GM21723 (cell line): ENCODE measurements around the gene PEAR1.
"Not testable (repeated sequence)": the region's sequence is repeated elsewhere in the genome, so short reads cannot be mapped to it uniquely, and the experiment has no call there.

Experiments used
- ATAC-seq: cut with Tn5 transposase; IDR thresholded peaks from one replicate; pipeline ENCODE4 v1.9.1; 2021; ENCODE audit warnings: mild to moderate bottlenecking, moderate library complexity; ENCODE audit not compliant: unreplicated experiment

The PEAR1 gene

DNA sequence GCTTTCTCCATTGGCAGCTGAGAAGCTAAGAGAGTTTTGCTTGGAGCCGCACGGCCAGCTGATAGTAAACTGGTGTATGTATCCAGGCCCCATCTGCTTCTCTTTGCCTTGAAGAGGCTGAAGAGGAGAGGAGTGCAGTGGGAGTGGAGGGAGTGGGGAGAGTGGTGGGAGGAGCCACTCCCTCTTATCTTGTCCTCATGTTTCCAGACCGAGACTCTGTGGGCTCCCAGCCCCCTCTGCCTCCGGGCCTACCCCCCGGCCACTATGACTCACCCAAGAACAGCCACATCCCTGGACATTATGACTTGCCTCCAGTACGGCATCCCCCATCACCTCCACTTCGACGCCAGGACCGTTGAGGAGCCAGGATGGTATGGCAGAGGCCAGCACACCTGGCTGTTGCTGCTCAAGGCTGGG is 20.9 kb downstream of the PEAR1 start:
- ATAC-seq, result no peak

DNA sequence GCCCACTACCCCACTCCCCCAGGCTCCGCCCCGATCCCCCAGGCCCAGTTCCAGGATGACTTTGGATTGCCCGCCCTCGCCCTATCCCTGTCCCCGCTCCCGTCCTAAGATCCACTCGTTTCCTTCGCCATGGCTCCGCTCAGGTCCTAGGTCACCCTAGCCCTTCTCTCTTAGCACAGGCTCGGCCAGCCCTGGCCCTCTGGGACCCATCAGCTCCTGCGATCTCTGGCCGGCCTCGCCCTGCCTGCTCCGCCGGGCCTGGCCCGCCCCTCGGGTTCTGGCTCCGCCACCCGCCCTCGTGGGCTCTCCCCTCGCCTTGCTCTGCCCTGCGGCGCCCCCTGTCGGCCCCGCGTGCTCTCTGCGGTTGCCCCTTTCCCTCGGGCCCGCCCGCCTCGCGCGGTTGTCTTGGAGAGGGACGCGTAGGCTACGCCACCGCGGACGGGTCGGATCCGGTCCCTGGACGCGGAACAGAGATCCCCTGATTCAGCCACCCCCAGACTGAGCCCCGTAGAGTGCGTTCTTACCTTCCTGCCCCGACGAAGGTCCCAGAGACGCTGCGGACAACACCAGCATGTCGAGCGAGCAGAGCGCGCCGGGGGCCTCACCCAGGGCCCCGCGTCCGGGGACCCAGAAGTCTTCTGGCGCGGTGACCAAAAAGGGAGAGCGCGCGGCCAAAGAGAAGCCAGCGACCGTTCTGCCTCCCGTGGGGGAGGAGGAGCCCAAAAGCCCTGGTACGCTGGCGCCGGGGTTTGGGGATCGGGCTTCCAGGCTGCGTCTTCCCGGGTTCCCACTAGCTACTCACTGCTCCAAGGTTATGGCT is 26.9 kb downstream of the PEAR1 start, which contains the start of gene LRRC71:
Gene LRRC71 (plus strand): TSS at position 400 of the 820 bp plus-strand sequence. CDS start 172 bp downstream, at position 572.
- no peak for ATAC-seq

DNA sequence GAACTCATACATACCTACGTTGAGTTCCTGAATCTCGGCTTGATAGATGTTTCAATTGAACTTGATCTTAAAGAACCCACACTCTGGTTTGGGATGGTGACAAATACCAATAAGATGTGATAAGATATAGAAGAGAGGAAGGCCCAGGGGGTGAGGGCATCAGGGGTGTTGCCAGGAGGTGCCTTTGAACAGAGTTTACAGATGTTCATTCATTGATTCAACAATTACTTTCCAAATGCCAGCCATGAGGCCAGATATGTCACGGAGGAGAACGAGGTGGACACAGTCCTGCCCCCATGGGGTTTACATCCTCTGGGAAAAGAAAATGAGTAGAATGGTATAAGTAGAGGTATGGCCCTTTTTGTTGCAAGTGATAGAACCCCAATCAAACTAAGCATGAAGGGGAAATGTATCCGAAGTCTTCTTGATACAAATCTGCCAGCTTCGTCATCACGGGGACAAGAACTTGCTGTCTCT is 27.6 kb downstream of the PEAR1 start:
- ATAC-seq, result no peak

DNA sequence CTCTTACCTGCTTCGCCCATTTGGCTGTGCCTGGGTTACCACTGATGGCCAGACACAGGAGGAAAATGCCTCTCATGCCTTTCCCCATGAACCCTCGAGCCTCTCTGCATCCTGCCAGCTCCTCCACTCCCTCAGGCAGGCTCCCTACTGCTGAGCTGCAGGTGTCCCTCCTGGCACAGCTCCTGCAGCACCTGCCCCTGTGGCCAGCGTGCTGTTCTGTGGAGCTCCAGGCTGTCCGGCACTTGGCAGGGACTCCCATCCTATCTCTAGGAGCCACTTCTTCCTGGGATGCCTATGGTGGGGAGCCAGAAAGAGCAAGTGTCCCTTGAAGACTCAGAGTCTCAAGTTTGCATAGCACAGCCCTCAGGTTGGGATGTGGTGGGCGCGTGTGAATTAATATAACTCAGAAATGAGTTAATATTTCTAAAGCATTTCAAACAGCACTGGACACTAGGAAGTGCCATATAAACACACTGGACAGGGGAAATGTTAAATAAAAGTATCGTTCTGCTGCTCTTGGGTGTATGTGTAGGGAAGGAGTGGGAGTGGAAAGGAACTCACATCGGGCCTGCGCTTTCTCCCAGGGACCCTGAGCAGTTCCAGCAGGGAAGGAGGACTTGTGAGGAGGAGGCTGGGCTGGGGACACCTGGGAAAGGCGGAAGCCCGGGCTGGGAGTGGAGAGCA is 29.6 kb downstream of the PEAR1 start:
- ATAC-seq, result no peak

DNA sequence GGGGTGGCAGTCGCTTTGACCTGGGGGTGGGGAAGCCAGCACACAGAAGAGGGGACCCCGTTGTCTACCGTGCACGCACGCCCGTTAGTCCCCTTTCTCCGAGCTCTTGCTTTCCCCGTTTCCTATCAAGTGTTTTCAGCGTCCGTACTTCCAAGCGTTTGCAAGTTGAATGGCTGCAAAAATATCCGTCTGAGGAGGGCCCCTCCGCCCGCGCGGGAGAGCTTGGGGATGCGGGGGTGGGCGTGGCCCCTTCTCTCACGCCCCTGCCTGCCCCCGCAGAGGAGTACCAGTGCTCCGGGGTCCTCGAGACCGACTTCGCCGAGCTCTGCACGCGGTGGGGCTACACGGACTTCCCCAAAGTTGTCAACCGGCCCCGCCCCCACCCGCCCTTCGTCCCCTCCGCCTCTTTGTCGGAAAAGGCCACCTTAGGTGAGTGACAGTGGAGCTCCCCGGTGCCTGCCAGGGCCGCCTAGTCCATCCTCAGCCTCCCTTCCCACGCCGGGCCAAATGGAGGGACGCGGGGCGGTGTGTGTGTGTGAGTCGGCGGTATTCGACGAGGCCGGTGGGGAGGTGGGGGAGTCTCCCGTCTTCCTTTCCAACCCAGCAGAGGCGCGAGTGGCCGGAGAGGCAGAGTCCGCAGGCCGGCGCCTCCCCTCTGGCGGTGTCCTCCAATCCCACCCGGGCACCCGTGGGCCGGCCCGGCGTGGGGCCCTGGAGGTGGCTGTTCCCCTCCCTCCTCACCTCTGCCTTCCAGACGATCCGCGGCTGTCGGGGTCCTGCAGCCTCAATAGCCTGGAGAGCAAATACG is 30.4 kb downstream of the PEAR1 start:
- no peak for ATAC-seq

DNA sequence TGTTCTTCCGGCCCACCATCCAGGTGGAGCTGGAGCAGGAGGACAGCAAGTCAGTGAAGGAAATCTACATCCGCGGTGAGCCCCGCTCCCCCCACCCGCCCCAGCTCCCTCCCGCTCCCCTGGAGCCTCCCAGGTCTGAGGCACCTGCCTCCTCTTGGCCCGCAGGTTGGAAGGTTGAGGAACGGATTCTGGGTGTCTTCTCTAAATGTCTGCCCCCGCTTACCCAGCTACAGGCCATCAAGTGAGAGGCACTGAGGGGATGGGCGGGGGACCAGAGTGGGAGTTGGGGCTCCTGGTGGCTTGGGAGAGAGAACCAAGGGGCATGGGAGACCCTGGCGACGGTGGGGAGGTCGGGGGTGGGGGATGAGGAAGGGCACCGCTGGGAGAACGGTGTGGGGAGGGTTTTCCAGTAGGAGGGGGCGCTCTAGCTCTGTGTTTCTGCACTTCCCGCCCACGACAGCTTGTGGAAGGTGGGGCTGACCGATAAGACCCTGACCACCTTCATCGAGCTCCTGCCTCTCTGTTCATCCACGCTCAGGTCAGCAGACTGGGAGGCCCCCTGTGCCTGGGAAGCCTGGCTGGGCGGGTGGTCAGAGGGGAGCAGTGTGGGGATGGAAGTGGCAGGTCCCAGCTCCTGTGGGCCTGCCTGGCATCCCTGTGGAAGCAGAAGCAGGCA is 31.1 kb downstream of the PEAR1 start:
- ATAC-seq, result no peak

DNA sequence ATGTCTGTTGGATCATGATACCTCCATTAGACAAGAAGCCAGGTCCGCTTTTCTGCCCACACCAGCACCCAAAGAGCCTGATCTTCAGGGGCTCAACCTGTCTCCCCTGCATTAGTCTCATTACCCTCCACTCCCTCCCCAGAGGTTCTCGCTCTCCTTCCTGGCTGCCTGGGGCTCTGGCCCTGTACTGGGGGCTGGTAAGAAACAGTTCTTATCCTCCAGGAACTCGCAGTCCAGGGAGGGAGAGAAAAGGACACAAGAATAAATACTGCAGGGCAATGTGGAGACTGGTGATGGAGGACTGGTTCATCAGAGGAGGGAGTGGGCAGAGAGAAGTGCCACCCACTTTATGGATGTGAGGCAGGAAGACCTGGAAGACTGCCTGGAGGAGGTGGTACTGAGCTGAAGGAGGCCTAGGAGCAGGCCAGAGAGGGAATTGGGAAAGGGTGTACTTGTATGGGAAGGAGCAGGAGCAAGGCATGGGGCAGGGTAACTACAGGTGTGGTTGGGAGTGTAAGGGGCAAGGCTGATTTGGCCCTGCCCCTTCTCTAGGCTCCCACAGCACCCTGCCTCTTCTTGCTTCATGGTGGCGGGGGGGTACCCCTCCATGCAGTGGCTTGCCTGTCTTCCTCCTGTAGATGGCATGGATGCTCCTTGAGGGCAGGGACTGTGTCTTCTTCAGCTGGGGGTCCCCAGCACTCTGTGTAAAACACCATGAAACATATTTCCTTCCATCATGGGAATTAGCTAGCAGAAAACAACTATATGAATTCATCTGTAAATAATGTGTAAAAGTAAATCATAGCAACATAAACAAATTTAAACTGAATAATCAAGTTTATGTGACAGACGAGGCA is 31.9 kb downstream of the PEAR1 start:
- no peak for ATAC-seq

DNA sequence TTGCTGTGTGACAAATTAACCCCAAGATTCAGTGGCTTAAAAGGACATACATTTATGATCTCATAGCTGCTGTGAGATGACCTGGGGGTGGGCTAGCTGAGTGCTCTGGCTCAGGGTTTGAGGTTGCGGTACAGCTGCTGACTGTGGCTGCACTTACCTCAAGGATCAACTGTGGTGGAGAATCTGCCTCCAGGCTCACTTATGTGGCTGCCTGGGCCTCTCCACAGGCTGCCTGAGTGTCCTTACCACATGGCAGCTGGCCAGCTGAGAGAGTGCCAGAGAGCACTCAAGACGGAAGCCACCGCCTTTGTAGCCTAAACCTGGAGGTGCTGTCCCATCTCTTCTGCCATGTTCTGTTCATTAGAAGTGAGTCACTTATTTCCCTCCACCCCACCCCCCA is 32.7 kb downstream of the PEAR1 start:
- no peak for ATAC-seq

DNA sequence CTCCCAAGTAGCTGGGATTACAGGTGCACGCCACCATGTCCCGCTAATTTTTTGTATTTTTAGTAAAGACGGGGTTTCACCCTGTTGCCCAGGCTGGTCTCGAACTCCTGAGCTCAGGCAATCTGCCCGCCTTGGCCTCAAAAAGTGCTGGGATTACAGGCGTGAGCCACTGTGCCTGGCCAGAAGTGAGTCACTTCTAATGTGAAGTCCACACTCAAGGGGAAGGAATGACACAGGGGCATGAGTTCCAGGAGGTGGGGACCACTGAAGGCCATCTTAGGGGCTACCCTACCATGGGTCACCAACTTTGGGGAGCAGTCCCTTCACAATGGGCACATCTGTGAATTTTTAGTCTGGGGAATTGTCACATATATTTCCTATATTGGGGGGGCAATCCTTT is 33.2 kb downstream of the PEAR1 start:
- ATAC-seq, result not testable (repeated sequence)

DNA sequence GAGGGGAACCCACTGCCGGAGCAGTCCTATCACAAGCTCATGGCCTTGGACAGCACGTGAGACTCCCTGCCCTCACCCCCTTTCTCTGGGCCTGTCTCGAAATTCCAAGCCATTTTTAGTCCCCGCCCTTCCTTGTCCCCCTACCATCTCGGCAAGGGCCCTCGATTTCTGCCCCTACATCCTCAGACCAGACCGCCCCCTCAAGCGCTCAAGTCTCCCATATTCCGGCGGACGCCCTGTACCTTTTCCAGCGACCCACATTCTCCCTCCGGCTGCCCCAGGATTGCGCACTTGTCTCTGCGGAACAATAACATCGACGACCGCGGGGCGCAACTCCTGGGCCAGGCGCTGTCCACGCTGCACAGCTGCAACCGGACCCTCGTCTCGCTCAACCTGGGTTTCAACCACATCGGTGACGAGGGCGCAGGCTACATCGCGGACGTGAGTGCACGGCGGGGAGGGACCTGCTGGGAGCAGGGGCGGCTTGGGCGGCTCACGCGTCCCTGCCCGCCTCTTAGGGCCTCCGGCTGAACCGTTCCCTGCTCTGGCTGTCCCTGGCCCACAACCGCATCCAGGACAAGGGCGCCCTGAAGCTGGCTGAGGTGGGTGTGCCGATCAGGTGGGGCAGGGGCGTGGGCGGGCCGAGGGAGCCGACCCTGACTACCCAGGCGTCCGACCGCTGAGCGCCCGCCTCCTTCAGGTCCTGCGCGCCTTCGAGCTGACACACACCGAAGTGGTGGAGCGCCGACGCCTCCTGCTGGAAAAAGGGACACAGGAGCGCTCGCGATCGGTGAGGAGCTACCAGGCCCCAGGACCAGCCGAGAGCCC is 33.9 kb downstream of the PEAR1 start:
- no peak for ATAC-seq

DNA sequence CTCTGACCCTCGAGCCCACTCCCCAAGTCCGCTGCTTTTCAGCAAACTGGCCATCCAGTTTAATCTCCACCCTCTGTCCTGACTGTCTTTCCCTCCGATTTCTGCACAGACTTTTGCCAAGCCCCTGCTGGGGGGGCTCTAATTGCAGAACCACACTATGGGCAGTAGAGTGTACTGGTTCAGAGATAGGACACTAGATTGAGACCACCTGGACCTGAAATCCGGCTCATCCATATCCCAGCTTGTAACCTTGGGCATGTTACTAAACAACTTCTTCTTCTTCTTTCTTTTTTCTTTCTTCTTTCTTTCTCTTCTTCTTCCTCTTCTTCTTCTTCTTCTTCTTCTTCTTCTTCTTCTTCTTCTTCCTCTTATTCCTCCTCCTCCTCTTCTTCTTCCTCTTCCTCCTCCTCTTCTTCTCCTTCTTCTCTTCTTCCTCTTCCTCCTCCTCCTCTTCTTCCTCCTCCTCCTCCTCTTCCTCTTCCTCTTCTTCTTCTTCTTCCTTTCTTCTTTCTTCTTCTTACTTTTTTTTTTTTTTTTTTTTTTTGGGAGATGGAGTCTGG is 34.6 kb downstream of the PEAR1 start:
- no peak for ATAC-seq

DNA sequence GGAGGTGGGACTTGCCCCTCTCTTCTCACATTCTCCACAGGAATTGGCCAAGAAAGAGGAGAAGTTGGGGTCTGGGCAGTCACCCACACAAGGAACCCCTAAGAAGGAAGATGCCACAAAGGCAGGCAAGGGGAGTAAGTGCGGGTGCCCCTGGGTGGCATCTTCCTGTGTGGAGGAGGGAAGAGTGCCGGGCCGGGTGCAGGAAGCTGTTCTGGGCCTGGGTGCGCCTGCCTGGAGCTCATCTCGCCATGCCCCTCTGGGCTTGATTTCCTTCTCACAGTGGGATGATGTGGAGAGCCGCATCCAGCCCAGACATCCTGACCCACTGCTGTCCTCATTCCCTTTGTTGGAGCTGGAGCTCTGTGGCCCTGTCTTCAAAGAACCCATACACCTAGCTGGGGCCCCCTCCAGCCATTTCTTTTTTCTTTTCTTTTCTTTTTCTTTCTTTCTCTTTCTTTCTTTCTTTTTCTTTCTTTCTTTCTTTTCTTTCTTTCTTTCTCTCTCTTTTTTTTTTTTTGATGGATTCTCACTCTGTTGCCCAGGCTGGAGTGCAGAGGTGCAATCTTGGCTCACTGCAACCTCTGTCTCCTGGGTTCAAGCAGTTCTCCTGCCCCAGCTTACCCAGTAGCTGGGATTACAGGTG is 36.2 kb downstream of the PEAR1 start:
- no peak for ATAC-seq

DNA sequence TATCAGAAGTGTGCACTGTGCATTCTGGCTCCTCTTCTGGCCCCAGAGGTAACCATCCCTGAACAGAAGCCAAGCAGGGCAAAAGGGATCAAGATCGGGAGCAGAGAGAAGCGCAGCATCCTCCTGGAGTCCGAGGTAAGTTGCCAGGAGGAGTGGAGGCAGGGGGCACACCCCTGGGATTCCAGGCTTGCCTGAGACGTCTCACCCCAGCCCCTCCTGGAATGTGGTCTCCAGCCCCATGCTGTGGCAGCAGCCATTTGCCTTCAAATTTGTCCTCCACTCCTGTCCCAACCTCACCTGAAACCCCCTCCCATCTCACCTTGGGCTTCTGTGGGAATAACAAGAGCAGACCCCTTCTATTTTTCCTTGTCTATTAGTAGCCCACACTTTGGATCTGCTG is 37.0 kb downstream of the PEAR1 start:
- no peak for ATAC-seq

DNA sequence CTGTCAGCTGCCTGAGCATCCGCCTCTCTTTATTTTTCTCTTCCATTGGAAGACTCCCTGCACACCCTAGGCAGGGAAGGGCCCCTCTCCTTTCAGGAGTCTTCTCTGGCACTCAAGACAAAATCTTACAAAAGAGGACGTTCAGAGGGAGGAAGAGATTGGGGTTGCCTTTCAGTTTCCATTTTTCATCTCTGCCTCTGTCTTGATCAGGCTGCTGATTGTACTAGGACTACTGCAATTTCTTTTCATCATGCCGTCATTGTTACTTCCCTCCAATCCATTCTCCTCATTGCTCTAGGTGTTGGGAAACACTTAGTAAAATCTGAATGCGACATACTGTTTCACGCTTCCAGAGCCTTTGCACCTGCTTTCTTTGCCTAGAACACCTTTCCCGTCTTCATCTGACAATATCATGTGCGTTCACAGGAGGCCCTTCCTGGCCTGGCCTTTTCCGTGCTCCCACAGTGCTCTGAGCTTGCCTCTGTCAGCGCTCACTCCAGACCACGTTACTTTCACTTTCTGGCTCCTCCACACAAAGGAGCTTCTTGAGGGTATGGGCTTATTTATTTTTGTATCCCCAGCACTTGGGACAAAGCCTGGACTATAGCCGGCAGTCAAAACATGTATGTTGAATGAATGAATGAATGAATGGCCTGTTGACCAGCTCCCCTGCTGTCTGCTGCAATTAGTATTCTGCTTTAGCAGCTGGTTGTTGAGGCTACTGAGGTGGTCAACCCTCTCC is 37.9 kb downstream of the PEAR1 start:
- no peak for ATAC-seq

DNA sequence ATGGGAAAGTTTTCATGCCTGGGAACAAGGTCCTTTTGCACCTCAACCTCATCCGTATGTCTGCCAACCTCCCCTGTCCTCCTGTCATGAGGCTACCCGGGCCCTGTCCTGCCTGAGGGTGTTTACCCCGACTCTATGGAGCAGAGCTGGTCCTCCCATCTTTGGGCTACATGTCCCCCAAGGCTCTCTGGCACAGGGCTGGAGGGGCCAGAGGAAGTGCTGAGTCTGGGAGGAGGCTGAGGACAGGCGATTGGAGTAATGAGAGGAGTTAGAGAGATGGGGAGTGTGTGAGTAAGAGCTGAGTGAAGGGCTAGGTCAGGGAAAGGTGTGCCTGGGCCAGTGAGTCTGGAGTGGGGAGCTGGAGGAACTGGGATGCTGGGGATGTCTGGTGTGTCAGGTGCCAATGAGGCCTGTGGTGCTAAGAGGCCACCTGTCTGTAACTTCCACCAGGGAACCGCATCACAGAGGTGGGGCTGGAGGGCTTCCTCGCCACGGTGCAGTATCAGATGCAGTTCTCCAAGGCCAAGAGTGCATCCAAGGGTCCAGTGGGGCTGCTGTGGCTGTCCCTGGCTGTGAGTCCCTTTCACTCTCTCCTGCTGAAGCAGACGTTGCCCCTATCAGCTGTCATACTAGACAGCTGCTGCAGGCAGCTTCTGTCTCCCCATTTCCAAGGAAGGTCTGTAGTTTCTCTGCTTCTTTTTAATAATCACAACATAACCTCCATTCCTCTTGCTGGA is 38.6 kb downstream of the PEAR1 start:
- ATAC-seq, result no peak

DNA sequence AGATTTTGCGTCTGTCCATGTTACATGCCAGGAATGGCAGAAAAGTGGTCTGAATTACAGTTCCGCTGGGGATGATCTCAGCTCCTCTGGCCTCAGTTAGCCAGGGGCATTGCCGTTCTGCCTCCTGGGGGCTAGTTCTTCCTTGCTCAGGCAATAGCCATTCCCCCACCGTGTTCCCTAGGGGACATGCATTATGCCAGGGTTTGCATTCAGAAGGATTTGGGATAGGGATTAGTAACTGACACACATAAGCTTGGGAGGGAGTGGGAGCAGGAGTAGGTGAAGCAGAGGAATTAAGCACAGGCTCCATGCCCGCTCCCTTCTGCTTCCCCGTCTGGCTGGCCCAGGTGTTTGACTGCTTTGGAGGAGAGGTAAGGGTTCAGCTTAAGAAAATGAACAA is 39.6 kb downstream of the PEAR1 start:
- no peak for ATAC-seq
